Stimulated activated CD8-positive, alpha-beta memory T cell treated with anti-CD3 and anti-CD28 coated beads, Interleukin-7, amount 100 ng/mL, for 24 hours (primary cell): ENCODE results near the gene MYOG.

Experiments used
- DNase-seq: peaks from one replicate; pipeline ENCODE4 v3.0.0-alpha.2; 2020; ENCODE audit warnings: low read depth

The MYOG gene

GRCh38 chr1:203046984-203047630 lies 38.7 kb downstream of the MYOG start:
- DNase-seq = no peak

GRCh38 chr1:203045821-203046594 lies 39.8 kb downstream of the MYOG start:
- no peak for DNase-seq

GRCh38 chr1:203045336-203045735 lies 40.5 kb downstream of the MYOG start:
- DNase-seq = no peak

GRCh38 chr1:203044546-203045250 lies 41.1 kb downstream of the MYOG start:
- no peak for DNase-seq

- no peak for DNase-seq
Measured at GRCh38 chr1:203043830-203044545, 41.8 kb downstream of the MYOG start.

- no peak for DNase-seq
Measured at GRCh38 chr1:203041351-203041932, 44.4 kb downstream of the MYOG start.

- DNase-seq = no peak
Measured at GRCh38 chr1:203040513-203041275, 45.1 kb downstream of the MYOG start.

- DNase-seq = no peak
Measured at GRCh38 chr1:203039609-203040512, 46.0 kb downstream of the MYOG start.

GRCh38 chr1:203038891-203039608 lies 46.8 kb downstream of the MYOG start:
- DNase-seq = peak; percentile 58

GRCh38 chr1:203038217-203038741 lies 47.5 kb downstream of the MYOG start:
- DNase-seq = no peak

- no peak for DNase-seq
Measured at GRCh38 chr1:203037509-203038190, 48.2 kb downstream of the MYOG start.

- DNase-seq = no peak
Measured at GRCh38 chr1:203036537-203036936, 49.3 kb downstream of the MYOG start.

GRCh38 chr1:203036135-203036534 lies 49.7 kb downstream of the MYOG start:
- no peak for DNase-seq

- no peak for DNase-seq
Measured at GRCh38 chr1:203035111-203036000, 50.5 kb downstream of the MYOG start.

GRCh38 chr1:203034422-203035110 lies 51.2 kb downstream of the MYOG start:
- DNase-seq = no peak

- no peak for DNase-seq
Measured at GRCh38 chr1:203033917-203034316, 51.9 kb downstream of the MYOG start.

- DNase-seq = no peak
Measured at GRCh38 chr1:203033287-203033686, 52.5 kb downstream of the MYOG start.
